Transverse colon (tissue), 4 donors: ENCODE measurements around the gene FAM53A. TPM values are rescaled to one million over a fixed set of nuclear protein-coding genes. Genes with fewer than 3 reads are reported as not detected.

Experiments
- DNase-seq: peaks from one replicate; pipeline ENCODE4 v3.0.0-alpha.2; 2019
- H3K27ac ChIP-seq, 4 donors: fragments of 200-600 bp; sonication (generic); 2 replicates each; pipeline ENCODE4 v1.5.1; 2016 to 2018; ENCODE audit warnings: inconsistent platforms in 4 of 4
- H3K27me3 ChIP-seq: fragments of 200-600 bp; sonication (generic); 2 replicates; pipeline ENCODE4 v1.5.1; 2017; ENCODE audit warnings: inconsistent platforms
- H3K36me3 ChIP-seq, 4 donors: fragments of 200-600 bp; sonication (generic); 2 replicates each; pipeline ENCODE4 v1.5.1; 2017 to 2019; ENCODE audit warnings: inconsistent platforms in 4 of 4
- H3K4me1 ChIP-seq, 4 donors: fragments of 200-600 bp; sonication (generic); 2 replicates each; pipeline ENCODE4 v1.5.1; 2017 to 2020; ENCODE audit warnings: inconsistent platforms in 4 of 4
- H3K4me3 ChIP-seq, 4 donors: fragments of 200-600 bp; sonication (generic); 1 replicate in 1 of 4; 2 replicates in 3 of 4; pipeline versions ENCODE4 v1.5.1 to v1.6.1; 2017 to 2019; ENCODE audit warnings: inconsistent platforms in 4 of 4
- H3K9me3 ChIP-seq, 2 donors: fragments of 200-600 bp; sonication (generic); 2 replicates each; pipeline ENCODE4 v1.5.1; 2017 to 2019; ENCODE audit warnings: inconsistent platforms in 2 of 2
- CTCF ChIP-seq, 5 experiments: fragments of 200-600 bp in 3 of 5; fragments of 450-650 bp in 2 of 5; sonication (generic) in 3 of 5; IDR thresholded peaks; 1 replicate in 2 of 5; 2 replicates in 3 of 5; pipeline ENCODE4 v1.5.1; 2016 to 2017; ENCODE audit warnings: antibody characterized with exemption in 5 of 5, inconsistent platforms in 3 of 5, mild to moderate bottlenecking in 2 of 5, moderate library complexity in 1 of 5
- EP300 ChIP-seq: sonication (generic); formaldehyde crosslinking; IDR thresholded peaks from one replicate; pipeline ENCODE4 v1.6.1; 2017; ENCODE audit warnings: antibody characterized with exemption, low read depth
- POLR2A ChIP-seq: fragments of 450-650 bp; IDR thresholded peaks from one replicate; pipeline ENCODE4 v1.6.1; 2016; ENCODE audit warnings: antibody characterized with exemption, mild to moderate bottlenecking, moderate library complexity
- POLR2AphosphoS5 ChIP-seq, 3 donors: sonication (generic); formaldehyde crosslinking; IDR thresholded peaks; one replicate each; pipeline ENCODE4 v1.6.1; 2016; ENCODE audit warnings: antibody characterized with exemption in 3 of 3
- WGBS, 2 donors: methylation state at CpG; one replicate each; pipeline ENCODE4 v1.1.5; 2018; ENCODE audit warnings: low coverage in 1 of 2; 5-methylcytosine and 5-hydroxymethylcytosine counted together
- in situ Hi-C, 4 donors: fragments of 200-750 bp; cut with MboI; loops; one replicate each; pipeline versions ENCODE4 v1.15.0 to v1.15.1; 2017; ENCODE audit warnings: low sequenced_read_pairs in 3 of 4, low pct_ligation_motif_present in 1 of 4, low pct_unique_long_range_greater_than_20kb in 1 of 4
- intact Hi-C: fragments of 100-400 bp; cut with DNase I; formaldehyde crosslinking; loops from one replicate; pipeline ENCODE4 v1.15.1; 2023; ENCODE audit warnings: low total_unique reads
- total RNA-seq, 4 donors: library from RNA; depleted of rRNA; stranded (reverse); fragments of >200 nt; gene quantifications; one replicate each; pipeline ENCODE4 v1.1.0, GENCODE V29; 2016

Gene FAM53A
- total RNA-seq, 4 donors from 2014 or later, result 1.4 to 32.9 (median 2.7) TPM

GRCh38 chr4:1616557-1616930 lies 67.6 kb downstream of the FAM53A start:
- no peak for DNase-seq
- no peaks in the 10 kb centered on the region for H3K27me3 ChIP-seq
- no peak overlapping the region for H3K27ac ChIP-seq
- TF ChIP-seq POLR2AphosphoS5 (IDR thresholded peaks at IDR 0.05), result no peak
- no peak for TF ChIP-seq EP300
- TF ChIP-seq POLR2A, result no peak
- no peak for TF ChIP-seq CTCF (IDR thresholded peaks at IDR 0.05)
- in situ Hi-C loops (loop anchor here in 2 of 4 donors (25.0 kb wide), 1 partner anchor 254 kb away; no protein-coding TSS in a partner anchor), intact Hi-C loops (no loop called here)
- WGBS, 2 donors, result 75 to 76% methylated on average over 3 to 6 of the region's 6 CpGs
- no peaks in the 10 kb centered on the region for H3K4me1 ChIP-seq
- H3K36me3 ChIP-seq, result no peaks in the 10 kb centered on the region
- H3K9me3 ChIP-seq, result no peaks in the 10 kb centered on the region
- no peak overlapping the region for H3K4me3 ChIP-seq

- intact Hi-C loops, result no loop called here
- Histone ChIP-seq H3K27ac (no peak overlapping the region), H3K4me3 (no peak overlapping the region), H3K4me1 (no peaks in the 10 kb centered on the region), H3K9me3 (no peaks in the 10 kb centered on the region), H3K36me3 (no peaks in the 10 kb centered on the region), H3K27me3 (no peaks in the 10 kb centered on the region)
- TF ChIP-seq POLR2A, result no peak
- no peak for TF ChIP-seq CTCF (IDR thresholded peaks at IDR 0.05)
- TF ChIP-seq EP300, result no peak
- no peak for TF ChIP-seq POLR2AphosphoS5 (IDR thresholded peaks at IDR 0.05)
- DNase-seq, result no peak
- 72 to 73% methylated on average over 7 to 22 of the region's 22 CpGs for WGBS, 2 donors
- in situ Hi-C loops, result loop anchor here in 2 of 4 donors (25.0 kb wide), 1 partner anchor 254 kb away; no protein-coding TSS in a partner anchor
These were observed 68.1 kb downstream of the FAM53A start for GRCh38 chr4:1615786-1616556.

GRCh38 chr4:1614854-1615595 lies 69.1 kb downstream of the FAM53A start:
- Histone ChIP-seq H3K36me3 (no peaks in the 10 kb centered on the region), H3K27me3 (no peaks in the 10 kb centered on the region), H3K9me3 (no peaks in the 10 kb centered on the region), H3K4me1 (no peaks in the 10 kb centered on the region), H3K27ac (no peak overlapping the region), H3K4me3 (no peak overlapping the region)
- in situ Hi-C loops (loop anchor here in 2 of 4 donors (25.0 kb wide), 1 partner anchor 253 kb away; no protein-coding TSS in a partner anchor), intact Hi-C loops (no loop called here)
- TF ChIP-seq POLR2AphosphoS5 (IDR thresholded peaks at IDR 0.05) (no peak), CTCF (IDR thresholded peaks at IDR 0.05) (no peak), EP300 (no peak)
- 43 to 54% methylated on average over 9 to 34 of the region's 37 CpGs for WGBS, 2 donors
- DNase-seq, result peak; percentile 17

GRCh38 chr4:1614502-1614853 lies 69.6 kb downstream of the FAM53A start:
- Histone ChIP-seq H3K4me1 (no peaks in the 10 kb centered on the region), H3K27ac (no peak overlapping the region), H3K36me3 (no peaks in the 10 kb centered on the region), H3K4me3 (no peak overlapping the region), H3K27me3 (no peaks in the 10 kb centered on the region), H3K9me3 (no peaks in the 10 kb centered on the region)
- intact Hi-C loops (no loop called here), in situ Hi-C loops (loop anchor here in 2 of 4 donors (25.0 kb wide), 1 partner anchor 252 kb away; no protein-coding TSS in a partner anchor)
- TF ChIP-seq CTCF (IDR thresholded peaks at IDR 0.05) (no peak), POLR2AphosphoS5 (IDR thresholded peaks at IDR 0.05) (no peak), EP300 (no peak), POLR2A (no peak)
- DNase-seq, result no peak
- 88% methylated on average over 17 of the region's 17 CpGs; no CpG with 5 or more reads in 1 of the 2 donors for WGBS, 2 donors
